Measurements from ENCODE around the gene F2RL2.

DNA sequence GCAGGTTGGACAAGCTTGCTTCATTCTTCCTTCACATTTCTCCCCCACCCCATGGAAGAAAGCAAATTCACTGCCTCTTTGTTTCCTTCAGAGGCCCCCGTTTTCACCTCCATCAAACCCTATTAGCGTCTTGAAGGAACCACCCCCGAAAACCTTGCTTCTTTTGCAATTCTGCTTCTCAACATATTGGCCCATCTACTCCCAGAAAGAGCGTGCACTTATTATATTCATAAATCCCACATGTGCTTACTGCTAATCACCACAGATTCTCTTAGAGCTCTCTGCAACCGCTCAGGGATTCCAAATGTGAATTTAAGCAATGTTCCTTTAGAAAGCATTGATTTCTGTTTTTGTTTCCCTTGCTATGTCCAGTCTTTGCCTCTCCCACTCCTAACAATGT, 1.1 kb downstream of the F2RL2 start:
- TF ChIP-seq, protein P1, sequence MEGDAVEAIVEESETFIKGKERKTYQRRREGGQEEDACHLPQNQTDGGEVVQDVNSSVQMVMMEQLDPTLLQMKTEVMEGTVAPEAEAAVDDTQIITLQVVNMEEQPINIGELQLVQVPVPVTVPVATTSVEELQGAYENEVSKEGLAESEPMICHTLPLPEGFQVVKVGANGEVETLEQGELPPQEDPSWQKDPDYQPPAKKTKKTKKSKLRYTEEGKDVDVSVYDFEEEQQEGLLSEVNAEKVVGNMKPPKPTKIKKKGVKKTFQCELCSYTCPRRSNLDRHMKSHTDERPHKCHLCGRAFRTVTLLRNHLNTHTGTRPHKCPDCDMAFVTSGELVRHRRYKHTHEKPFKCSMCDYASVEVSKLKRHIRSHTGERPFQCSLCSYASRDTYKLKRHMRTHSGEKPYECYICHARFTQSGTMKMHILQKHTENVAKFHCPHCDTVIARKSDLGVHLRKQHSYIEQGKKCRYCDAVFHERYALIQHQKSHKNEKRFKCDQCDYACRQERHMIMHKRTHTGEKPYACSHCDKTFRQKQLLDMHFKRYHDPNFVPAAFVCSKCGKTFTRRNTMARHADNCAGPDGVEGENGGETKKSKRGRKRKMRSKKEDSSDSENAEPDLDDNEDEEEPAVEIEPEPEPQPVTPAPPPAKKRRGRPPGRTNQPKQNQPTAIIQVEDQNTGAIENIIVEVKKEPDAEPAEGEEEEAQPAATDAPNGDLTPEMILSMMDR (IDR thresholded peaks at IDR 0.05; ENCODE audit: insufficient read depth, low read length) = no peak
- TF ChIP-seq POLR2AphosphoS5 (IDR thresholded peaks at IDR 0.05; ENCODE audit: low read depth) (no peak), SPI1 (IDR thresholded peaks at IDR 0.05; ENCODE audit: borderline replicate concordance, low read depth) (no peak)
